K562 (cell line): ENCODE measurements around the gene OR5A2. TPM values are rescaled to one million over a fixed set of nuclear protein-coding genes. Genes with fewer than 3 reads are reported as not detected.

Experiments used
- PKNOX1 ChIP-seq: fragments of 450-650 bp; IDR thresholded peaks from 2 replicates; pipeline ENCODE4 v1.6.1; 2016
- TAF7 ChIP-seq: fragments of 450-650 bp; IDR thresholded peaks from 2 replicates; pipeline ENCODE4 v1.6.1; 2016; ENCODE audit warnings: missing genetic modification characterization, missing compliant biosample characterization
- XRCC5 ChIP-seq: fragments of 200-400 bp; formaldehyde crosslinking; IDR thresholded peaks from 2 replicates; pipeline ENCODE4 v1.6.1; 2017; ENCODE audit warnings: low read depth, mild to moderate bottlenecking, low read length
- ZBTB43 ChIP-seq: sonication (generic); formaldehyde crosslinking; IDR thresholded peaks from 2 replicates; pipeline ENCODE4 v1.8.0; 2023; ENCODE audit warnings: mild to moderate bottlenecking, missing genetic modification reagents
- ZKSCAN1 ChIP-seq: fragments of 150-350 bp; IDR thresholded peaks from 2 replicates; pipeline ENCODE4 v1.6.1; 2016; ENCODE audit warnings: low read depth, low read length
- ZNF609 ChIP-seq: sonication (generic); formaldehyde crosslinking; IDR thresholded peaks from 2 replicates; pipeline ENCODE4 v1.8.1; 2023; ENCODE audit warnings: missing genetic modification reagents, mild to moderate bottlenecking, borderline replicate concordance
- polyA plus RNA-seq, 8 experiments: library from polyadenylated mRNA; depleted of rRNA in 4 of 8; stranded (reverse) in 5 of 8; unstranded in 3 of 8; fragments of >200 nt; fragmentation: Nextera tagmentation in 2 of 8; fragmentation: Illumina TruSeq in 1 of 8; extraction: Ambion mirVana in 2 of 8; extraction: Trizol in 1 of 8; gene quantifications; 2 replicates each; pipeline versions ENCODE4 v1.2.1 to v1.2.3, GENCODE V29; 2011 to 2014; ENCODE audit warnings: inconsistent platforms in 1 of 8, missing spikeins in 1 of 8
- total RNA-seq, 7 experiments: library from RNA; depleted of rRNA in 6 of 7; stranded (reverse); fragments of >200 nt in 6 of 7; fragmentation: Illumina TruSeq in 2 of 7; extraction: Trizol in 2 of 7; gene quantifications; 2 replicates each; pipeline versions ENCODE4 v1.2.1 to v1.2.3, GENCODE V29; 2011 to 2021; ENCODE audit warnings: low replicate concordance in 1 of 7
- TF ChIP-seq, protein P1 (sequence below): sonication (generic); formaldehyde crosslinking; IDR thresholded peaks from 2 replicates; pipeline ENCODE4 v1.9.0; 2022; ENCODE audit warnings: mild to moderate bottlenecking, missing genetic modification reagents

The OR5A2 gene
- total and polyA plus RNA-seq, 9 of the 15 experiments (the other 6 are each of a cell fraction or from before 2014, with no cell fraction given): not detected

DNA sequence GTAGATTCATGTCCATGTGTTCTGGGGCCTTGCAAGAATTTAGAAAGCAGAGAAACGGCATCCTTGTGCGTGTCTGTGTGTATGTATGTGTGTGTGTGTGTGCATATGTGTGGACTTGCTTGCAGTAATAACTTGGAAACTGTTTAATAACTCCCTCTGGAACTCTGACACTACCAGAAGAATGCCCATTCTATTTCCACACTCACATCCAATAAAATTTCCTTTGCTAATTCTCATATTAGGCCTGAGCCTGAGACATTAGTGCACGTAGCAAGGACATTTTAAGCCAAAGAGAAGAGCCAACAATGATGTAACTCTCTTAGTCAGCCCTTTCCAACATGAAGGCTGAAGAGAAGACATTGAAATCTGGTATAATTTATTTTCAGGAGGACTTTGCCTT lies 33.7 kb upstream of the OR5A2 start (continued):
- TF ChIP-seq ZBTB43 (CRISPR knock-in tag) (no peak), ZKSCAN1 (no peak), TAF7 (tag) (no peak), XRCC5 (no peak), ZNF609 (no peak), PKNOX1 (no peak)
- TF ChIP-seq, protein P1, sequence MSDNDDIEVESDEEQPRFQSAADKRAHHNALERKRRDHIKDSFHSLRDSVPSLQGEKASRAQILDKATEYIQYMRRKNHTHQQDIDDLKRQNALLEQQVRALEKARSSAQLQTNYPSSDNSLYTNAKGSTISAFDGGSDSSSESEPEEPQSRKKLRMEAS (CRISPR knock-in tag): no peak
